ENCODE results near the gene PARD3. TPM values are rescaled to one million over a fixed set of nuclear protein-coding genes. Genes with fewer than 3 reads are reported as not detected.

PARD3 gene
- total and polyA plus RNA-seq, 10 of the 15 experiments (the other 5 are each of a cell fraction or from before 2014, with no cell fraction given) = 2.6 to 43.1 (median 13.9) TPM

GRCh38 chr10:34558093-34558583, 257.0 kb downstream of the PARD3 start:
- SMC1A ChIA-PET (ENCODE audit: uncharacterized antibody, unreplicated experiment) = interaction anchor here (0.7 to 1.9 kb wide), 7 partner anchors 9 to 44 kb away, joined by 3 to 7 read pairs (median 4); no protein-coding TSS in a partner anchor

DNA sequence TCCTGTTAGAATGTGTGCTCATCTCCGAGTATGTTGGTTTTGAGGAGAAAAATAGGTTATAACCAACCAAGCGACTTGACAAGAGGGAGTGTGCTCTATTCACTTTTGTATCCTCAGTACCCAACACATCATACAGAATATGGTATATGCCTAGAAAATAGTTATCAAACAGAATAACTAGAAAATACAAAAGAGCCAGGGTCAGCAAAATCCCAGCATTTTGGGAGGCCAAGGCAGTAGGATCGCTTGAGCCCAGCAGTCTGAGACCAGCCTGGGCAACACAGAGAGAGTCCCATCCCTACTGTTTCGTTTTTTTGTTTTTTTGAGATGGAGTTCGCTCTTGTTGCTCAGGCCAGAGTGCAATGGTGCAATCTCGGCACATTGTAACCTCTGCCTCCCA, 257.9 kb downstream of the PARD3 start:
- 52% methylated on average over 6 of the region's 6 CpGs for WGBS (ENCODE audit: insufficient coverage, insufficient replicate concordance, low lambda C conversion rate, missing lambda C conversion rate)
- ATAC-seq = no peak
- Histone ChIP-seq H3K4me3 (no peak overlapping the region), H3K27ac (ENCODE audit: control insufficient read depth, insufficient read depth) (no peak overlapping the region), H4K20me1 (ENCODE audit: control insufficient read depth, insufficient read depth) (no peaks in the 10 kb centered on the region), H3K27me3 (replicated peaks in 1 of 2; ENCODE audit: control insufficient read depth in 2 of 2, insufficient read depth in 2 of 2, low read length in 1 of 2) (no peaks in the 10 kb centered on the region), H3K9me3 (replicated peaks; ENCODE audit: control insufficient read depth, insufficient read depth, low read length) (no peaks in the 10 kb centered on the region), H3K4me1 (ENCODE audit: control insufficient read depth, insufficient read depth, low read length) (no peaks in the 10 kb centered on the region), H3K79me2 (ENCODE audit: control insufficient read depth, insufficient read depth, low read length) (no peaks in the 10 kb centered on the region), H3K4me2 (ENCODE audit: control insufficient read depth, insufficient read depth) (no peak overlapping the region), H3K9ac (ENCODE audit: control insufficient read depth, insufficient read depth, low read length) (no peak overlapping the region), H2AFZ (ENCODE audit: control insufficient read depth, low read depth, low read length) (no peak overlapping the region), H3K36me3 (ENCODE audit: control insufficient read depth in 2 of 2, insufficient read depth in 2 of 2, low read length in 1 of 2) (no peaks in the 10 kb centered on the region)
- ChIA-PET CTCF (interaction anchor here (0.8 to 0.9 kb wide), 2 partner anchors 16 to 132 kb away, joined by 3 read pairs; no protein-coding TSS in a partner anchor), SMC1A (ENCODE audit: uncharacterized antibody, unreplicated experiment) (interaction anchor here (1.1 to 1.8 kb wide), 4 partner anchors 10 to 38 kb away, joined by 3 to 7 read pairs (median 4); no protein-coding TSS in a partner anchor), RAD21 (ENCODE audit: unreplicated experiment) (no interaction called here), POLR2A (no interaction called here)
- FAIRE-seq = no peak
- TF ChIP-seq YY1 (IDR thresholded peaks at IDR 0.05; ENCODE audit: low read depth, low read length) (no peak), EZH2 (IDR thresholded peaks at IDR 0.05; ENCODE audit: borderline replicate concordance, control insufficient read depth, low read depth, low read length) (no peak), NRF1 (conservative IDR thresholded peaks at IDR 0.05; ENCODE audit: low read depth, low read length) (no peak), MEF2A (IDR thresholded peaks at IDR 0.05; ENCODE audit: insufficient read depth, low read depth, low read length) (no peak), RFX5 (IDR thresholded peaks at IDR 0.05; ENCODE audit: low read depth, low read length) (no peak), ZNF24 (IDR thresholded peaks at IDR 0.05) (no peak), RAD51 (IDR thresholded peaks at IDR 0.05) (no peak), MAX (IDR thresholded peaks at IDR 0.05; ENCODE audit: low read depth, low read length) (no peak), ZNF217 (IDR thresholded peaks at IDR 0.05) (no peak), HDAC2 (IDR thresholded peaks at IDR 0.05) (no peak), IKZF2 (IDR thresholded peaks at IDR 0.05) (no peak)
- BruUV-seq (replicated peaks) = no TSS peak
- intact Hi-C loops (cut with micrococcal nuclease; ENCODE audit: unreplicated experiment) = no loop called here
- DNase-seq (ENCODE audit: low read depth, low spot score) = no peak
- in situ Hi-C loops (cut with MboI) = no loop called here

More at GRCh38 chr10:34558093-34558583, 257.0 kb downstream of the PARD3 start:
- Histone ChIP-seq H4K20me1 (ENCODE audit: control insufficient read depth, insufficient read depth) (no peaks in the 10 kb centered on the region), H2AFZ (ENCODE audit: control insufficient read depth, low read depth, low read length) (no peak overlapping the region), H3K36me3 (ENCODE audit: control insufficient read depth in 2 of 2, insufficient read depth in 2 of 2, low read length in 1 of 2) (no peaks in the 10 kb centered on the region), H3K27ac (ENCODE audit: control insufficient read depth, insufficient read depth) (no peak overlapping the region), H3K4me2 (ENCODE audit: control insufficient read depth, insufficient read depth) (no peak overlapping the region), H3K9ac (ENCODE audit: control insufficient read depth, insufficient read depth, low read length) (no peak overlapping the region), H3K9me3 (replicated peaks; ENCODE audit: control insufficient read depth, insufficient read depth, low read length) (no peaks in the 10 kb centered on the region), H3K27me3 (replicated peaks in 1 of 2; ENCODE audit: control insufficient read depth in 2 of 2, insufficient read depth in 2 of 2, low read length in 1 of 2) (no peaks in the 10 kb centered on the region), H3K4me1 (ENCODE audit: control insufficient read depth, insufficient read depth, low read length) (no peaks in the 10 kb centered on the region), H3K4me3 (no peak overlapping the region), H3K79me2 (ENCODE audit: control insufficient read depth, insufficient read depth, low read length) (no peaks in the 10 kb centered on the region)
- no peak for DNase-seq (ENCODE audit: low read depth, low spot score)
- RAD21 ChIA-PET (ENCODE audit: unreplicated experiment) = interaction anchor here (1.2 kb wide), 1 partner anchor 14 kb away, joined by 3 read pairs; no protein-coding TSS in a partner anchor
- intact Hi-C loops (cut with micrococcal nuclease; ENCODE audit: unreplicated experiment) = no loop called here
- TF ChIP-seq MTA2 (IDR thresholded peaks at IDR 0.05; ENCODE audit: low read depth) (peak; percentile 52), BCL11A (IDR thresholded peaks at IDR 0.05; ENCODE audit: low read depth, low read length) (no peak), CBX5 (IDR thresholded peaks at IDR 0.05; ENCODE audit: low read depth) (no peak), EZH2 (IDR thresholded peaks at IDR 0.05; ENCODE audit: borderline replicate concordance, control insufficient read depth, low read depth, low read length) (no peak), ZNF384 (IDR thresholded peaks at IDR 0.05; ENCODE audit: borderline replicate concordance, low read depth, low read length) (peak; percentile 16; the same call in 1 of the 2 replicates)
- BruUV-seq (replicated peaks) = no TSS peak
- 44% methylated on average over 3 of the region's 3 CpGs for WGBS (ENCODE audit: insufficient coverage, insufficient replicate concordance, low lambda C conversion rate, missing lambda C conversion rate)
- peak; percentile 67 for ATAC-seq
- CTCF ChIA-PET = interaction anchor here (0.7 to 1.1 kb wide), 2 partner anchors 20 to 318 kb away, joined by 3 read pairs; no protein-coding TSS in a partner anchor
- in situ Hi-C loops (cut with MboI) = no loop called here
- POLR2A ChIA-PET = interaction anchor here (1.6 kb wide), 1 partner anchor 19 kb away, joined by 4 read pairs; no protein-coding TSS in a partner anchor
- no peak for FAIRE-seq

All from GM12878 (cell line).